SW 1271 (cell line): ENCODE data around the gene RGS6.
"Not testable (repeated sequence)": the region's sequence is repeated elsewhere in the genome, so short reads cannot be mapped to it uniquely, and the experiment has no call there.

ENCODE experiments used
- DNase-seq, 2 experiments: peaks; one replicate each; lab custom pipeline; 2025; lab: John Stamatoyannopoulos, UW

RGS6 gene

DNA sequence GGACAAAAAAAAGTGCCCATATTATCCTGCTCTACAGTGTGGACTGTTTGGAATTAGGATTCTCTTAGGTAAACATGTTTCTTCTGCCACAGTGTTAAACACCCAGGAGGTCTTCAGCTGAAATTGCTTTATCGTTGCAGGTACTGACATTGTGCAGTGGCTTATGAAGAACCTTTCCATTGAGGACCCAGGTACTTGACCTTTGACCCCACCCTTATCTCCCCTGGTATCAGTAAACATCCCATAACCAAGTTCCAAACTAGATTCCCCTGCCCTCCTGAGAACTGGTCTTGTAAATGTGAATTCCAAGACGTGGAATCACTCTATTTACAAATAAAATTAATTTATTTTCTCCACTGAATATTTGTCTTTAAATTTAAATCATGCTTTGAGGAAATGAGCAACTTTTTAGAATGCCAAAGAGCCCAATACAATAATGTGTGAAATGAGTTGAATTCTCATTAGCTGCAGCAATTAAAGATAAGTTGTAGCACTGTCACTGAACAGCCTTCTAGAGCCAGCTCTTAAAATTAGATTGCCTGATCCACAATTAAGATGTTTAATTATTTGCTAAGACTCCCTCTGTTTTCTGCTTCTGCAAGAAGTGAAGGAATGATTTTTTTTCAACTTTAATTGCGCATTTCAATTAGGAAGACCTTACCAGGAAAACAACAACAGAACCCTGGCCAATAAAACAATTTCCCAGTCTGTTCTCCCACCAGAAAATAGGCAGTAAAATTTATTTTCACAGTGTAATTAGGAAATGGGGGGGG, 522.3 kb downstream of the RGS6 start:
- DNase-seq: no peak

DNA sequence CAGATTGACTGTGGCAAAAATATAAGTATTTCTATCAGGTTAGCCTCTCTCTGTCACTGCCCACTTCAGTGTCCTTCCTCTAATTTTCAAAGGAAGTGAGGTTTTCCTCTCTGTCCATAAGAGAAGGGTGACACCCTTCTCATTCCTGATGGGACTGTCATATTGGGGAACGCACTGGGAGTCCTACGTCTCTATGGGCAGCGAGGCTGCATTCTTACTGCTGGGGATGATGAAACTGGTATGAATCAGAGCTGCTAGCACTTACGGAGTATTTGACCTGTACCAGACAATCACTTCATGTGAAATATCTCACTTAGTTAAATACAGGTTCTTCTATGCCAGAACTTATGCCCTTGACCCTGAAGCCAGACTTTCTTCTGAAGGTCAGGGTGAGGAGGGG, 525.4 kb downstream of the RGS6 start:
- no peak for DNase-seq

DNA sequence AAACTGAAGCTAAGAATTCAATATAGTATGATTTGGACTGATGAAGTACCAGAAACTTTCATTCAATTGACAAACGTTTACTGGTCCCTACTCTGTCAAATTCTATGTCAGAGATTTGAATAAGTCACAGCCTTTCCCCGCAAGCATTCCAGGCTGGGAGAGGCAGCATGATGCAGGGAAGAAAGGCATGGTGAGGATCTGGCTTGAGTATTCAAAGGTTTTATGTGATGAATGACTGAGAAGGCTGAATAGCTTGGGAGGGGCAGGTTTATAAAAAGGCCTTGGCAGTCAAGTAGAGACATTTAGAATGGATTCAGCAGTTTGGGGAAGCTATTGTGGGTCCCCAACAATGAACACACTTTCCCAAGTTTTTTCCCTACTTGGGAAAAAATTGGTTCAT, 529.8 kb downstream of the RGS6 start:
- DNase-seq: no peak

- DNase-seq: peak in 1 of 2 experiments; percentile 7
Observed at GRCh38 chr14:72463291-72463866, 531.1 kb downstream of the RGS6 start.

DNA sequence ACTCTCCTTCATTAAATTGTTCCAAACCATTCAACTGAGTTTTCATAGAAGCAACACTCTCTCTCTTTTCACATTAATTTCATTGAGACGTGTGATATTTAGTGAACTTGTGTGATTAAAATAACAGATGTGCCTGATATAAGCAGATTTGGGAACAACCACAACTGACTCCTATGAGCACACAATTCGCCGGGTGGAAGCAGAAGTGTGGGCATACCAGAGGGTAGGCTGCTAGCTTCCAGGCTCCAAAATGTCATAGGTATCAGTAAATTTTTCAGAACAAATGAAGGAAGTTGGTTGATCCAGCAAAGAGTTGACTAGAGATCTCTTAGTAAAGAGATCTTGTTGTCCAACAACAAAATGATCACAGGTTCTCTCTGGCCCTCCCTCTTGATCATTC, 532.0 kb downstream of the RGS6 start:
- no peak for DNase-seq

- DNase-seq: no peak
Observed at GRCh38 chr14:72466325-72466724, 534.1 kb downstream of the RGS6 start.

DNA sequence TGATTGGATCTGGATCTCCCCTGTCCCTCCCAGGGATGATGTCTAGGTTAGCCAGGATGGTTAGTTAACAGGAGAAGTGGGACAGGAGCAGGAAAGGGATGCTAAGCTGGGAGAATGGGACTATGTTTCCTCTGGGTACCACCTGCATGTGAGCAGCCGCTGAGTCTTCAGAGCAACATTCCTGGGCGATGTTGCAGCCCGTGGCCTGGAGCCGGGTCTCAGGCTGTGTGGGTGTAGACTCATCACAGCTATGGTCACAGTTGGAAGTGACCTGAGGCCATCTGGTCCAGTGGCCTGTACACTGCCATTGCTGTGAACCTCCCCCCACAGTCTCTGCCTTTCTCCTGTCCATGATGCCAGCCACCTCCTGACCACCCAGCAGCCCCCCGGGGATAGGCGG, 539.1 kb downstream of the RGS6 start:
- no peak for DNase-seq

DNA sequence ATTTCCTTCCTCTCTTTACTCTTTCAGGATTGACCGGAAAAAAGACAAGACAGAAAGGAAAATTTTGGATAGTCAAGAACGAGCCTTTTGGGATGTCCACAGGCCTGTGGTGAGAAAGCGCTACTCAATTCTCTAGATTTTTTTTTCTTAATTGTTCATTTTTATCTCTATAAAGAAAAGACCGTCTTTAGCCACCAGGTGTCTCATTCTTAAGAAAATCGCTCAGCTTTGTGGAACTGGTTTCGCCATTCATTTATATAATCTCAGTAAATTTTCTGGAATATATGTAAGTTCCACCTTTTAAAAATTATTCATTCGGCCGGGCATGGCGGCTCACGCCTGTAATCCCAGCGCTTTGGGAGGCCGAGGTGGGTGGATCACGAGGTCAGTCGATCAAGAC, 540.6 kb downstream of the RGS6 start:
- no peak for DNase-seq

- peak in 1 of 2 experiments; percentile 10 for DNase-seq
Observed at GRCh38 chr14:72476657-72477499, 544.6 kb downstream of the RGS6 start.

DNA sequence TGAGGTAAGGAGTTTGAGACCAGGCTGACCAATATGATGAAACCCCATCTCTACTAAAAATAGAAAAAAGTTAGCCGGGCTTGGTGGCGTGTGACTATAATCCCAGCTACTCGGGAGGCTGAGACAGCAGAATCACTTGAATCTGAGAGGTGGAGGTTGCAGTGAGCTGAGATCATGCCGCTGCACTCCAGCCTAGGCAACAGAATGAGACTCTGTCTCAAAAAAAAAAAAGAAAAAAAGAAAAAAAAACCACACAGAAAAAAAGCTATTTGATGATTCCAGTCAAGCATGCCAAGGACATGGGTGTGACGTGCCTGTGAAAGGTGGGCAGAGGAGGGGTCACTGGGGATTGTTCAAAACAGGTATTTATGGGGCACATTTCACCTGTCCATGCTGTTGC, 545.3 kb downstream of the RGS6 start:
- not testable (repeated sequence) for DNase-seq

DNA sequence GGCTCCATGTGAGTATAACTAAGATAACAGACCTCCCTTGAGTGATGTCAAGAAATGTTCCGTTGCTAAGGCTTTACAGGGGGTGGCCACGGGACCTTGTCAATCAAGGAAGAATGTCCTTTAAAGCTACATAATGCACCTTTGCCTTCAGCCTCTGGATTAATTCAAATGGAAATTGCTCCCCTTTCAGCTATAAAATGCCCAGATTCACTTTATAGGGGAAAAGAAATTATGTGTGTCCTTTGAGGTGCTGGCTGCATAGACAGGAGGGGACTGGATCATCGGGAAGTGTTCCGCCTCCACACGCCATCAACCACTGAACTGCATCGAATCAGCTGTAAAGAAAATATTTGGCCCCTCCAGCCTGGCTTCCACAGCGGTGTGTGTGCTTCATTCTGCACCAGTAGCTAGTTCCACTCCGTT, 546.3 kb downstream of the RGS6 start:
- DNase-seq: no peak

GRCh38 chr14:72479461-72479931, 547.3 kb downstream of the RGS6 start:
- DNase-seq: no peak

DNA sequence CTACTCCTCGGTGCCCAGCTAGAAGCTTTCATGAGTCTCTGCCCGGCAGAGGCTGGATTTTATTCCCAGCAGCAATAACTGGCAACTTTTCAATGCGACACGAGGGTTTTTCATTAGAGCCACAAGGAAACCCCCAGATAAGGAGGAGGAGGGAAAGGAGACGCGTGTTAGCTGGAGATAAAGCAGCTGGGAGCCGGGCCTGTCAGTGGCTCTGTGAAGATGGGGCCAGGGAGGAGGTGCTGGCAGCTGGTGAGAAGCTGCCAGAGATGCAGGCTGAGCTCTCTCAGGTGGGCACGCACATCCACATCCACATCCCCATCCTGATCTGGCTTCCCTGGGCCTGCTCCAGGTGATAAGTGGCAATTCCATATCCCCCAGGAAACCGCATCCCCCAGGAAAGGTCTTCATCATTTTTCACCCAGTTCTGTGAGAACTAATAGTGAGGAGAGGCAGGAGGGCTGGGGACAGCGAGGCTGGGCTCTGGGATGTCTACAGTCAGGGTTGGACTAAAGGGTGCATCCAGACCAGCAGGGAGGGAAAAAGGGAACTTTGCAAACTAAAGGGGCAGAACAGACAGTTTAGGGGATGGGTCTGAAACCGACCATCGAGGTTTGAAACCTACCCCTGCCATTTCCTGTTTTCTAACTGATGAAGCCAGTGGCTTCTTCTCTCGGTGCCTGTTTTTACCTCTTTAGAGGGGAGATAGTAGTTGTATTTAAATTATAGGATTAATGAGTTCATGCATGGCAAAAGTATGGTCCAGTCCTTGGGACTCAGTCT, 548.4 kb downstream of the RGS6 start:
- DNase-seq: no peak

DNA sequence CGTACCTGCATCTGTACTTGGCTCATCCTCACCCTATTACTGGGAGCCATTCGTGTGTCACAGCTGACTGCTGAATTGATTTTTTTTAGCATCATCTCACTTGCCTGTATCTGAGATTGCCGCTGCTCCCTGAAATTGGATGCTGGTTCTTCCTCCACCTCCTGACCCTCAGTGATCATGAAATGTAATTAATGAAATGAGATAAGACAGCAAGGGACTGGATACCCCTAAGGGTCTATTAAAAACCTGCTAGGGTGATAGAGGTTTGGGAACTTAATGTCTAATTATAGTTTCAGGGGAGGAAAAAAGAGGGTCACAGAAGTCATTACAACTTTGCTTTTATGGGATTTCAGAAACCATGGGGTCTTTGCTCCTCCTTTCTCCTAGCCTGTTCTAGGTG, 551.1 kb downstream of the RGS6 start:
- DNase-seq: no peak

- DNase-seq: no peak
Observed at GRCh38 chr14:72485695-72486094, 553.5 kb downstream of the RGS6 start.

DNA sequence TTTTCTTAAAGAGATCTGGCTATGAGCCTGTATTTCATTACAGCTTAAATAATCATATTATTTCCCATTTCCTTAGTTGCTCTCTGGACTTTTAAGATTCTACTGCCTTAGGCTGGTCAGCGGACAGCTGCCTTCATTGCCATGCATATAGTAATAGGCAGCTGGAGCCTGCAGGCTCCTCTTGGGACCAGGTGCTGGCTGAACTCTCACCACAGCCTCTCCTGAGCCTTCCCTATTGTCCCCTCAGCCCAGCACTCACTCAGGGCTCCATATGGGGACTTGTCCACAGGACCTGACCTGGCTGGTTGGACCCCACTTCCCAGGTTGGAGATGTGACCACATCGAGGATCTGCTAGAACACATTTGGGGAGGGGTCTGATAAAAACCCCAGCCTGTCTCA, 556.3 kb downstream of the RGS6 start:
- DNase-seq: no peak

- DNase-seq: no peak
Observed at GRCh38 chr14:72492196-72492595, 560.0 kb downstream of the RGS6 start.

DNA sequence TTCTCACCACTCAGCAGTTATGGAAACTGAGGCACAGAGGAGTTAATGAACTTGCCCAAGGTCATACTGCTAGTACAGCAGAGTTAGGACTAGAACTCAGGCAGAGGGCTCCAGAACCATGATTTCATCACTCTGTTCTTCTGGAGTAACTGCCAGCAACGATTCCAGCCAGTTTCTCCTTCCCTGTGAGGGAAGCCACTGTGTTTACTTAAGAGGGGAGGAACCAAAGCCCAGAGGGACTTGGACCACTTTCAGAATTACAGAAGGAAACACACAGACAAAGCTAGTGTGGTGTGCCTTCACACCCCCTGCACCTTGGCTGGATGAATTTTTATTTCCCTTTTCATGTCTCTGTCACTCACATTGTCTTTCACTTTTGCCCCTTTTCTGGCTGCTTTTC, 563.4 kb downstream of the RGS6 start:
- DNase-seq: no peak

- no peak for DNase-seq
Observed at GRCh38 chr14:72498646-72499045, 566.4 kb downstream of the RGS6 start.

GRCh38 chr14:72499746-72500145, 567.5 kb downstream of the RGS6 start:
- DNase-seq: no peak

DNA sequence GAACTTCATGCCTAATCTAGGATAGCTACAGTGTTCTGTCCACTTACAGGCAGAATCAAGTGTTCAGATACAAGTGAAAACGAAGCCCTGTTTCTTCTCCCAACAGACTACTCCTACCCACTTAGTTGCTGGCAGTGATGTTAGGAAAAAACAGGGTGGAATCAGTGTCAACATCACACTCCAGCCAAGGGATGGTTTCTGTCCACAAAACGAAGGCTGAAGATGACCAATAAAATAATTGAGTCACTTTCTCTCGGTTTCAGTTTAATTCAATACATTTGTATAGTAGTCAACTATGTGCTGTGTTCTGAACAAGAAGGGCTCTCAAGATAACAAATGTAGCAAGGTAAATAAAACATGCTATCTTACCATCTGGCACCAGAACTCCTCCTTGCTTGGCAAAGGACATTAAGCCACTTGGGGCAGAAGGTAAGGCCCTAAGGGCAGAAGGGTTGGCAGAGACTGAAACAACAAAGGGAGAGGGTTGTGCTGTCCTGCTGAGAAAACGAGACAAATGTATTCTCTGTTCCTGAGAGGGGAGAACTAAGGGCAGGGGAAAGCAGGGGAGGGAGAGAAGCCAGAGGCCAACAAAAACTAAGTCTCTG, 568.1 kb downstream of the RGS6 start:
- no peak for DNase-seq

GRCh38 chr14:72501439-72501838, 569.2 kb downstream of the RGS6 start:
- DNase-seq: no peak
